ENCODE measurements around the gene GAN.

The GAN gene

GRCh38 chr16:81357711-81358260 is 43.0 kb downstream of the GAN start:
- DNase-seq, result no peak

- DNase-seq, result no peak
These were observed 44.1 kb downstream of the GAN start for GRCh38 chr16:81358860-81359259.

- no peak for DNase-seq
These were observed 45.4 kb downstream of the GAN start for GRCh38 chr16:81360135-81360534.

DNA sequence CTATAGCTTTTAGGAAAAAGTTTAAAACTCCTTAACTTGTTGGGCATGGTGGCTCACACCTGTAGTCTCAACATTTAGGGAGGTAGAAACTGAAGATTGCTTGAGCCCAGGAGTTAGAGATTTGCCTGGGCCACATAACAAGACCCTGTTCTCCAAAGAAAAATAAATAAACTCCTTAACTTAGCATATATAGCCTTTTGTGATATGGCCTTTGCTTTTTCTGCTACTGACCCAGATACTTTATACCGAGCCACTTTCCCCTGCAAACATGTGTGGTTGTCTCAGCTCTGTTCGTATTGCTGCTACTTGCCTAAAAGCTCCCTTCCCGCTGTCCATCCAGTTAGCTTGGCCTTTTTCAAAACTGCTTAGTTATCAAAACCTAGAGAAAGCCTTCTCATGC is 51.0 kb downstream of the GAN start:
- no peak for DNase-seq

GRCh38 chr16:81366316-81366932 is 51.7 kb downstream of the GAN start:
- DNase-seq, result peak; percentile 11

DNA sequence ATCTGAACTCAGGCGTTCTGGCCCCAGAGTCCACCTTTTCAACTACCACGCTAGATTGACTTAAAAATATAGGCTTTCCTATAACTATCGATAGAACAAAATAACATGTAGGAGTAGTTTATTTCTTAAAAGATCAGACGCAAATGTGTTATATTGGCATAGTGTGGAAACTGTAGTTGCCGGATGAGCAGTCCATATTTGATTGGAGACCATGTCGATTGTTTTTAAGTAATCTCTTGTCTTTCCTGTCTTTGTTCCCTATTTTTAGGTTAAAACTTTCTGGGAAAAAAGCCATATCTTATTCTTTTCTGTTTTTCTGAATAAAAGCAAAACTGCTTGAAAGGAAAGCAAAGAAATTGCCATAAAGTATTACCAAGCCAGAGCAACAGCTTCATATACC is 53.1 kb downstream of the GAN start:
- DNase-seq, result no peak

DNA sequence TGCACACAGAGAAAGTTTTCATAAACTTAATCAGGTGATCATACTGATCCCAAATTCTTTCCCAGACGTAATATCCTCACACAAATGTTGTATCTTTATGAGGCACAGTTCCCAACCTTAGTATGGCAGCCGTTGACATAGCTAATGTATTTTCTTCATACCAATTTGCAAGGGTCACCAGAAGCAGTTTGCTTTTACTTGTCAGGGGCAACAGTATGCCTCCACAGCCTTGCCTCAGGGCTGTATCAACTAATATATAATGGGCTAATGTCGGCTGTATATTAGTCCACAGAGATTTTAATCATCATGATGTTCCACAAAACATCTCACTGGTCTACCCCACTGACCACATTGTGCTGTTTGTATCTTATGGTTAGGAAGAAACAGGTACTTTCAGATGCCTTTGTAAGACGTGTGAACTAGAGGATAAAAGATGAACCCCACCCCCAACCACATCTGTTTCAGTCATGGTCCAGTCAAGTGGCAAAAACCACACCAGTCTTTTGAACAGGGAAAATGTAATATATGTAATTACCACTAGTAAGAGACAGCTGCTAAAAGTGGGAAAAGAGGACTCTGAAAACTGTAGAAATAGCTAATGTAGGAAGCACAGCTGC is 55.2 kb downstream of the GAN start:
- DNase-seq, result no peak

- DNase-seq, result no peak
These were observed 56.3 kb downstream of the GAN start for GRCh38 chr16:81371106-81371505.

DNA sequence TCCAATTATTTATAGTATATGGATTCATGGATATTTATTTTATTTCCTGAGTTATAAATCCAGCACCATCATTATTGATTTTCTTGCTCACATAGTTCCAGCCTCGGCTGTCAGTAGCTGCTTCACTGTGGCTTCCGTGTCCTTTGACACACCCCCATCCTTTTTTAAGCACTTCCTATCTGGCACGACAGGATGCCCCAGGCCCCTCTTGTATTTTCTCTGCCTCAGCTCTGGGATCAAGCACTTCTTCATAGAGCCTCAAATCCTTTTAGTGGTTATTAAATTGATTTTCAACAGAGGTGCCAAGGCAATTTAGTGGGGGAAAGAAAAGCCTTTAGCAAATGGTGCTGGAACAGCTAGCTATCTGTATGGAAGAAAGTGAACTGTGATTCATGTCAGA is 59.8 kb downstream of the GAN start:
- no peak for DNase-seq

GRCh38 chr16:81376880-81377279 is 62.1 kb downstream of the GAN start:
- peak; percentile 42 for DNase-seq

GRCh38 chr16:81378049-81378448 is 63.3 kb downstream of the GAN start:
- no peak for DNase-seq

DNA sequence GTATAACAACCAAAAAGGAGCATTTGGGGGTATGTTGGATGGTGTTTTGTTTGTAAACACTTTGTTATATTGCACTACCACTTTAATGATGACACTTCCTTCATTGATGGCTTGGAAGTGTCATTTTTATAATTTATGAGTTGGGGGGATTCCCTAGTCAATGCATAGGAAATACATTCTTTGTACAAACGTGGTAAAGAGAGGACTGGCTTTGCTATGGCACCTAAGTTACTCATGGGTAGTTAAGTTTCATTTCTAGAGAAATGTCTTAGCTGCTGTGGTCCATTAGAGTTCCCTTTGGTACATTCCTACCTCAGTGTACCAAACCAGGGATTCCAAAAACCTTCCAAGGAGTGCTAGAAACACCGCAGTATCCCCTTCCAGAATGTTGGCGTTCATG is 66.2 kb downstream of the GAN start:
- no peak for DNase-seq

- DNase-seq, result no peak
These were observed 69.2 kb downstream of the GAN start for GRCh38 chr16:81384006-81384405.

DNA sequence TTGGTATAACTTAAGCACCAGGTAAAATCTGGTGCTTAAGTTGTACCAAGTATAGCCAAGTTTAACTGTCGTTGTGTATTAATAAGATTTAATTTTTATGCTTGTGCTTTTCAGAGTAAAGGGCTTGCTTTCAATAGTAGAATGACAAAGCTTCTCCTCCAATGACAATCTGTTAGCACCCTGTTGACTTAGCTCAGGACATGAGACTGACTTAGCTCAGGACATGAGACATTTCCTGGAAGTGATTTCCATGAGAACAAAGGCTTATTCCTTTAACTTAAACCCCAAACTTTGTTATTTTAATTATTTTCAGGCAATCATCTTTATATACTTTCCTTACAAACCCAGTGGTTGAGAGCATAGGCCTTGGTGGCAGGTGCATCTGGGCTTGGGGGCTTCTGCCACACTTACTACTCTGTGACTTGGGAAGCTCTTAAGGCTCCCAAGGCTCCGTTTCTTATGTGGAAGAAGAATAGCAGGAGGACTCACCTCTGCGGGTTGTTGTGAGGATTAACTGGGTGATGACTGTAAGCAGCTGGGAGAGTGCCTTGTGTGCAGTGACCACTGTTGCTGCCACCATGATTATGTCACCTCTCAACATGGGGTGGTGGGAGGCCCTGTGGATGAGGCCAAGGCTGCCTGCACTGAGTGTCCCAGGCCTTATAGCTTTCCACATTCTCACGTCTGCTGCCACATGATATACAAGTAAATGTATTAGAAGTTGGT is 70.4 kb downstream of the GAN start:
- DNase-seq, result no peak

- DNase-seq, result no peak
These were observed 73.6 kb downstream of the GAN start for GRCh38 chr16:81388357-81388756.

- no peak for DNase-seq
These were observed 76.1 kb downstream of the GAN start for GRCh38 chr16:81390840-81391239.

- no peak for DNase-seq
These were observed 77.2 kb downstream of the GAN start for GRCh38 chr16:81392011-81392410.

- no peak for DNase-seq
These were observed 79.7 kb downstream of the GAN start for GRCh38 chr16:81394416-81394815.

DNA sequence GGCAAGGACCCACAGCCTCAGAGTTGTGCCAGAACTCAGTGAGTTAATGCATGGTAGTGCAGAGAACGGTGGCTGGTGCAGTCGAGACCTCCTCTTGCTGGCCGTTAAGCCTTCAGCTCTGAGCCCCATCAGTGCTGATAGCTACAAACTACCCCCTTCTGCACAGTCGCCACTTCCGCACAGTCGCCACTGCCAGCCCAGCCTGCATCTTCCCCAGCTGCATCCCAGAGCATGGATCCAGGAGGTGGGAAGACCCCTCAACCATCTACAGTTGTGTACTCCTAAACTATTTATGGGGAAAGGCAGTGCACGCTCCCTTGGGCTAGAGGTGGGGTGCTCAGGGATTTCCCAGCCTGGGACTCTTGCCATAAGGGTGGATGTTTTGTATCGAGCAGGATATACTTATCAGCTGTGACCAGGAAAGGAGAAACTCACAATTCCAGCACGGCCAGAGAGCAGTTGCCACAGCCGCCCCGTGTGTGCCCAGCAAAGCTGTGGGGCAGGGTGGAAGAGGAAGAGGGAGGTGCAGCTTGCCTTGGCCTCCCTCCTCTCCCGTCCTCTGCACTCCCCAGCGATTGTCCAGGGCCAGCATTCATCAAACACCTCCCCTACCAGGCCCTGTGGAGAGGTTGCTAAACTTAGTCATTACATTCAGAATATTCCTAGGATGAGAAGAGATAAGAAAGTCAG is 80.3 kb downstream of the GAN start:
- DNase-seq, result no peak

DNA sequence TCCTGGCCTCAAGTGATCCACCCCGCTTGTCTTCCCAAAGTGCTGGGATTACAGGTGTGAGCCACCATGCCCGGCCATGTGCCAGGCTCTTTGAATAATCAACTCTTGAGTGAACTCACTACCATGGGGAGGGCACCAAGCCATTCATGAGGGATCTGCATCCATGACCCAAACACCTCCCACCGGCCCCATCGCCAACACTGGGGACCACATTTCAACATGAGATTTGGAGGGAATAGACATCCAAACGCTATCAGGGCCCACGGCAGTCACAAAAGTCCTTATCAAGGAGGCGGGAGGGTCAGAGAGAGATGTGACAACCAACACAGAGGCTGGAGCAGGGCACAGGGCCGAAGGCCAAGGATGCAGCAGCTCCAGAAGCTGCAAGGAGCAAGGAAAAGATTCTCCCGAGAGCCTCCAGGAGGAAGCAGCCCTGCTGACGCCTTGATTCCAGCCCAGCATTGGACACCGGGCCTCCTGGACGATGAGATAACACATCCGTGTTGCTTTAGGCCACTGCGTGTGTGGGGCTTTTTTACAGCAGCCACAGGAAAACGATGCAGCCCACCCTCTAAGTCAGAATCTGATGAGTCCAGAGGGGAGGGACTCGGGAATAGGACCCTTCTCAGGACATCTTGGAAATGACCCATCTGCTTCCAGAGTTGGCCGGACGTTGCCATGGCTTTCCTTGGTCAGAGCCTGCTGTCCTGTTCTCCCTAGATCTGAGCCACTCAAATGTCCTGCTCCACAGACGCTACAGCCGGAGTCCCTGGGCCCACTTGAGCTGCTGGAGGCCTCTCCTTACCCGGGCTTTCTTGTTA is 82.5 kb downstream of the GAN start:
- DNase-seq, result no peak

- DNase-seq, result no peak
These were observed 83.2 kb downstream of the GAN start for GRCh38 chr16:81397879-81398520.

GRCh38 chr16:81399909-81400308 is 85.1 kb downstream of the GAN start:
- DNase-seq, result no peak

Measured in CD4-positive, alpha-beta T cell treated with Interleukin-17A for 4 hours (primary cell).